ENCODE results near the gene KLHL17. TPM values are rescaled to one million over a fixed set of nuclear protein-coding genes. Genes with fewer than 3 reads are reported as not detected.
"Not testable (repeated sequence)": the region's sequence is repeated elsewhere in the genome, so short reads cannot be mapped to it uniquely, and the experiment has no call there.

The KLHL17 gene
- total RNA-seq, 3 donors from 2014 or later (not counting 1 experiment from before 2014, with no cell fraction given), result 17.8 to 33.5 (median 22.4) TPM

GRCh38 chr1:975365-975764 is 15.0 kb downstream of the KLHL17 start:
- intact Hi-C loops (cut with micrococcal nuclease), result no loop called here
- peak overlapping the region; percentile 29 for H3K4me3 Mint-ChIP-seq
- no peak overlapping the region for H3K27ac Mint-ChIP-seq
- Histone ChIP-seq H3K27me3 (ENCODE audit: control insufficient read depth, insufficient read depth, low read length) (peaks cover 12% of the 10 kb centered on the region), H3K4me1 (ENCODE audit: control insufficient read depth, insufficient read depth, low read length) (peaks cover 12% of the 10 kb centered on the region), H3K27ac (ENCODE audit: low read length) (no peak overlapping the region), H3K4me3 (ENCODE audit: low read length) (no peak overlapping the region), H3K9me3 (ENCODE audit: control insufficient read depth, insufficient read depth, low read length) (no peaks in the 10 kb centered on the region), H3K36me3 (ENCODE audit: control insufficient read depth, insufficient read depth, low read length) (no peaks in the 10 kb centered on the region)
- WGBS (ENCODE audit: insufficient coverage), result 73% methylated on average over 9 of the region's 9 CpGs
- no peaks in the 10 kb centered on the region for H3K36me3 Mint-ChIP-seq
- peaks cover 0 to 12% of the 10 kb centered on the region in 2 donors for H3K27me3 Mint-ChIP-seq (ENCODE audit: low read depth in 2 of 2)
- peaks cover 0 to 8% of the 10 kb centered on the region in 2 donors for H3K4me1 Mint-ChIP-seq
- ATAC-seq (no peak), DNase-seq (no peak)
- H3K9me3 Mint-ChIP-seq, result no peaks in the 10 kb centered on the region
- TF ChIP-seq, protein P1, sequence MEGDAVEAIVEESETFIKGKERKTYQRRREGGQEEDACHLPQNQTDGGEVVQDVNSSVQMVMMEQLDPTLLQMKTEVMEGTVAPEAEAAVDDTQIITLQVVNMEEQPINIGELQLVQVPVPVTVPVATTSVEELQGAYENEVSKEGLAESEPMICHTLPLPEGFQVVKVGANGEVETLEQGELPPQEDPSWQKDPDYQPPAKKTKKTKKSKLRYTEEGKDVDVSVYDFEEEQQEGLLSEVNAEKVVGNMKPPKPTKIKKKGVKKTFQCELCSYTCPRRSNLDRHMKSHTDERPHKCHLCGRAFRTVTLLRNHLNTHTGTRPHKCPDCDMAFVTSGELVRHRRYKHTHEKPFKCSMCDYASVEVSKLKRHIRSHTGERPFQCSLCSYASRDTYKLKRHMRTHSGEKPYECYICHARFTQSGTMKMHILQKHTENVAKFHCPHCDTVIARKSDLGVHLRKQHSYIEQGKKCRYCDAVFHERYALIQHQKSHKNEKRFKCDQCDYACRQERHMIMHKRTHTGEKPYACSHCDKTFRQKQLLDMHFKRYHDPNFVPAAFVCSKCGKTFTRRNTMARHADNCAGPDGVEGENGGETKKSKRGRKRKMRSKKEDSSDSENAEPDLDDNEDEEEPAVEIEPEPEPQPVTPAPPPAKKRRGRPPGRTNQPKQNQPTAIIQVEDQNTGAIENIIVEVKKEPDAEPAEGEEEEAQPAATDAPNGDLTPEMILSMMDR (IDR thresholded peaks at IDR 0.05), result no peak

DNA sequence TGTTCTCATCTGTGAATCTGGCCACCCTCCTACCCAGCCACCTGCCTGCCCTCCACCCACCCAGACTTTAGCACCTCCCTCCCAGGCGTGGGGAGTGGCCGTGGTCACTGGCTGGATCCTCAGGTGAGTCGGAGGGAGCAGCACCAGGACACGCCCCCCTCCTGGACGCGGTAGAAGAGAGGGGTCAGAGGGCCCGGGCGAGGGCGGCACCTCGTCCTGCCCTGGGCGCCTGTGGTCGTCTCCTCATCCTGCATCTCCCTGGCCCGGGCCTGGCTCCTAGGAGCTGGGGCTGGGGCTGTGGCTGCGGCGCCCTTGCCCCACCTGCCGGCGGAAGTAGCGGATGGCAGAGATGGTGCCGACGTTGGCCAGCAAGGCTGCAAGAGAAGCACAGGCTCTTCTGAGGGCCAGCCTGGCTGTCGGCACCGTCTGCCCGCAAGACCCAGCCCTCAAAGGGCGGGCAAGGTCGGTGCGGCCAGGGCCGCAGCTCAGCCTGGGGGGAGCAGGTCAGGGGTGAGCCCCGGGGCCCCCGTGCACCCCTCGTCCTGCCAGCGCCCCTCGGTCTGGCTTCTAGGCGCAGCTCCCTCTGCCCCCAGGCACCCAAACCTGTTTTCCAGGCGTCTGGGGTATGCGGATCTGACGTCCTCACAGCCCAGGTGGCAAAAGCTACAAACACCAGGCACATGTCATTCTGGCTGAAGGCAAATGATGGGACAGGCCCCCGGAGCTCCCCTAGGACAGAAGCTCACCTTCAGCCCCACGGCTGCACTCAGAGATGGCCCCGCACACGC is 15.7 kb downstream of the KLHL17 start:
- intact Hi-C loops (cut with micrococcal nuclease), result loop anchor here (1.0 kb wide), 1 partner anchor 72 kb away; no protein-coding TSS in a partner anchor
- ATAC-seq (peak; percentile 63 to 97 (median 88)), DNase-seq (peak; percentile 61 to 83)
- Mint-ChIP-seq H3K27me3 (ENCODE audit: low read depth in 2 of 2) (peaks cover 0 to 12% of the 10 kb centered on the region in 2 donors), H3K4me1 (peaks cover 0 to 8% of the 10 kb centered on the region in 2 donors), H3K4me3 (peak overlapping the region; percentile 29), H3K9me3 (no peaks in the 10 kb centered on the region), H3K36me3 (no peaks in the 10 kb centered on the region), H3K27ac (peak overlapping the region in 1 of 2 donors; percentile 68)
- WGBS (ENCODE audit: insufficient coverage), result 2% methylated on average over 39 of the region's 40 CpGs
- no peaks in the 10 kb centered on the region for H3K36me3 ChIP-seq (ENCODE audit: control insufficient read depth, insufficient read depth, low read length)
- no peaks in the 10 kb centered on the region for H3K9me3 ChIP-seq (ENCODE audit: control insufficient read depth, insufficient read depth, low read length)
- peak overlapping the region; percentile 3 for H3K4me3 ChIP-seq (ENCODE audit: low read length)
- TF ChIP-seq, protein P1 (IDR thresholded peaks at IDR 0.05), result peak; percentile 50
- H3K4me1 ChIP-seq (ENCODE audit: control insufficient read depth, insufficient read depth, low read length), result peaks cover 12% of the 10 kb centered on the region
- no peak overlapping the region for H3K27ac ChIP-seq (ENCODE audit: low read length)
- H3K27me3 ChIP-seq (ENCODE audit: control insufficient read depth, insufficient read depth, low read length), result peaks cover 8% of the 10 kb centered on the region

DNA sequence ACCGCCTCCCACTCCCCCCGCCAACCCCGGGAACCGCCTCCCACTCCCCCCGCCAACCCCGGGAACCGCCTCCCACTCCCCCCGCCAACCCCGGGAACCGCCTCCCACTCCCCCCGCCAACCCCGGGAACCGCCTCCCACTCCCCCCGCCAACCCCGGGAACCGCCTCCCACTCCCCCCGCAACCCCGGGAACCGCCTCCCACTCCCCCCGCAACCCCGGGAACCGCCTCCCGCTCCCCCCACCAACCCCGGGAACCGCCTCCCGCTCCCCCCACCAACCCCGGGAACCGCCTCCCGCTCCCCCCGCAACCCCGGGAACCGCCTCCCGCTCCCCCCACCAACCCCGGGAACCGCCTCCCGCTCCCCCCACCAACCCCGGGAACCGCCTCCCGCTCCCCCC is 16.4 kb downstream of the KLHL17 start:
- H3K4me3 Mint-ChIP-seq; H3K4me3 ChIP-seq (ENCODE audit: low read length); H3K36me3 ChIP-seq (ENCODE audit: control insufficient read depth, insufficient read depth, low read length); H3K36me3 Mint-ChIP-seq; DNase-seq; H3K27me3 ChIP-seq (ENCODE audit: control insufficient read depth, insufficient read depth, low read length); H3K9me3 ChIP-seq (ENCODE audit: control insufficient read depth, insufficient read depth, low read length); H3K9me3 Mint-ChIP-seq; H3K27ac ChIP-seq (ENCODE audit: low read length); H3K4me1 Mint-ChIP-seq; H3K27ac Mint-ChIP-seq; ATAC-seq: not testable (repeated sequence)
- H3K4me1 ChIP-seq (ENCODE audit: control insufficient read depth, insufficient read depth, low read length), result peaks cover 12% of the 10 kb centered on the region
- no CpG with 5 or more reads among the region's 39 CpGs for WGBS (ENCODE audit: insufficient coverage)
- H3K27me3 Mint-ChIP-seq (ENCODE audit: low read depth in 2 of 2), result peaks cover 0 to 12% of the 10 kb centered on the region in 2 donors
- intact Hi-C loops (cut with micrococcal nuclease), result loop anchor here (1.0 kb wide), 1 partner anchor 72 kb away; no protein-coding TSS in a partner anchor

DNA sequence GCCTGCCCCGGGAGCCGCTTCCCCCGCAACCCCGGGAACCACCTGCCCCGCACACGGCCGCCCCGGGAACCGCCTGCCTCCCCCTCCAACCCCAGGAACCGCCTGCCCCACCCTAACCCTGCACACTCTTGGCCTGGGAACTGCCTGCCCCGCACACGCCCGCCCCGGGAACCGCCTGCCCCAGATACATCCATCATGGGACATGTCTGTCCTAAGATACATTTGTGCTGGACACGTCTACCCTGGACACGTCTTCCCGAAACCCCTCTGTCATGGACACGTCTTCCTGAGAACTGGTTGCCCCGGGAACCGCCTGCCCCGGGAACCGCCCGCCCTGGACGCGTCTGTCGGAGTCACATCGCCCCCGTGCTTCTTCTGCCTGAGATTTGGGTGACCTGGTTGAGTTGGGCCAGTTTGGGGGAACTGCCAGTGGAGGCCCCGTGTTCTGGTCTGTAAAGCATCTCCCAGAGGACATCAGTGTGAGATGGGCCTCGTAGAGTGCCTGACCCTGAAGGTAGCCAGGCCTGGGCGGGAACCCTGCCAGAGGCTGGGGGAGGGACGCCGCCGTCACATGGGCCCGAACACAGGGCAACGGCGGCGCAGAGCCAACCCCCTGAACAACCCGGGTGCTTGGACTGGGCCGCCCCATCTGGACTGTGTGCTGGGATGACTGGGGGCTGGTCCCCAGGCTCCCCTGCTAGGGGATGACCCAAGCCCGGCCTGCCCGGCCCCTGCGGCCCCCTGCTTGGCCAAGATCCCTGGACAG is 17.9 kb downstream of the KLHL17 start:
- intact Hi-C loops (cut with micrococcal nuclease), result no loop called here
- peaks cover 0 to 8% of the 10 kb centered on the region in 2 donors for H3K4me1 Mint-ChIP-seq
- H3K27me3 ChIP-seq (ENCODE audit: control insufficient read depth, insufficient read depth, low read length), result no peaks in the 10 kb centered on the region
- H3K27ac Mint-ChIP-seq, result peak overlapping the region in 1 of 2 donors; percentile 60
- no peaks in the 10 kb centered on the region for H3K9me3 ChIP-seq (ENCODE audit: control insufficient read depth, insufficient read depth, low read length)
- no peak for DNase-seq
- peaks cover 12% of the 10 kb centered on the region for H3K4me1 ChIP-seq (ENCODE audit: control insufficient read depth, insufficient read depth, low read length)
- peaks cover 0 to 15% of the 10 kb centered on the region in 2 donors for H3K27me3 Mint-ChIP-seq (ENCODE audit: low read depth in 2 of 2)
- ATAC-seq, result no peak
- no peak overlapping the region for H3K27ac ChIP-seq (ENCODE audit: low read length)
- peak overlapping the region; percentile 4 for H3K4me3 Mint-ChIP-seq
- 92% methylated on average over 44 of the region's 44 CpGs for WGBS (ENCODE audit: insufficient coverage)
- no peak overlapping the region for H3K4me3 ChIP-seq (ENCODE audit: low read length)
- TF ChIP-seq, protein P1 (IDR thresholded peaks at IDR 0.05), result no peak
- no peaks in the 10 kb centered on the region for H3K36me3 Mint-ChIP-seq
- H3K36me3 ChIP-seq (ENCODE audit: control insufficient read depth, insufficient read depth, low read length), result no peaks in the 10 kb centered on the region
- no peaks in the 10 kb centered on the region for H3K9me3 Mint-ChIP-seq

Measured in natural killer cell (primary cell).